ENCODE results near the gene IBSP.
A peak's percentile ranks its signal among the peaks of the same experiment; 100 is the strongest.

IBSP gene

GRCh38 chr4:87848622-87849351, 49.4 kb downstream of the IBSP start:
- H3K9me3 Mint-ChIP-seq = no peaks in the 10 kb centered on the region
- ATAC-seq (ENCODE audit: low read depth) (peak; percentile 93), DNase-seq (ENCODE audit: low spot score in 2 of 2) (peak; percentile 11 to 16)
- no peak overlapping the region for H3K27ac Mint-ChIP-seq
- H3K4me3 Mint-ChIP-seq = no peak overlapping the region
- H3K27me3 Mint-ChIP-seq = peaks cover 15% of the 10 kb centered on the region
- H3K36me3 Mint-ChIP-seq = no peaks in the 10 kb centered on the region
- peaks cover 3% of the 10 kb centered on the region for H3K4me1 Mint-ChIP-seq

- DNase-seq (ENCODE audit: low spot score in 2 of 2) (no peak), ATAC-seq (ENCODE audit: low read depth) (no peak)
- Mint-ChIP-seq H3K4me1 (peaks cover 3% of the 10 kb centered on the region), H3K9me3 (no peaks in the 10 kb centered on the region), H3K4me3 (no peak overlapping the region), H3K27ac (no peak overlapping the region), H3K27me3 (peaks cover 14% of the 10 kb centered on the region), H3K36me3 (no peaks in the 10 kb centered on the region)
These were observed 50.3 kb downstream of the IBSP start for GRCh38 chr4:87849612-87850011.

- no peaks in the 10 kb centered on the region for H3K36me3 Mint-ChIP-seq
- peaks cover 9% of the 10 kb centered on the region for H3K27me3 Mint-ChIP-seq
- no peak overlapping the region for H3K4me3 Mint-ChIP-seq
- H3K4me1 Mint-ChIP-seq = peaks cover 3% of the 10 kb centered on the region
- DNase-seq (ENCODE audit: low spot score in 2 of 2) (no peak), ATAC-seq (ENCODE audit: low read depth) (no peak)
- H3K27ac Mint-ChIP-seq = no peak overlapping the region
- H3K9me3 Mint-ChIP-seq = no peaks in the 10 kb centered on the region
These were observed 52.0 kb downstream of the IBSP start for GRCh38 chr4:87851332-87851731.

GRCh38 chr4:87851953-87852352, 52.6 kb downstream of the IBSP start:
- Mint-ChIP-seq H3K27me3 (peaks cover 9% of the 10 kb centered on the region), H3K9me3 (no peaks in the 10 kb centered on the region), H3K4me1 (peaks cover 3% of the 10 kb centered on the region), H3K27ac (no peak overlapping the region), H3K36me3 (no peaks in the 10 kb centered on the region), H3K4me3 (no peak overlapping the region)
- ATAC-seq (ENCODE audit: low read depth) (no peak), DNase-seq (ENCODE audit: low spot score in 2 of 2) (no peak)

- DNase-seq (ENCODE audit: low spot score in 2 of 2) = no peak
- Mint-ChIP-seq H3K4me3 (no peak overlapping the region), H3K27ac (no peak overlapping the region), H3K4me1 (peaks cover 3% of the 10 kb centered on the region), H3K27me3 (peaks cover 9% of the 10 kb centered on the region), H3K9me3 (no peaks in the 10 kb centered on the region), H3K36me3 (no peaks in the 10 kb centered on the region)
- ATAC-seq (ENCODE audit: low read depth) = no peak
These were observed 53.8 kb downstream of the IBSP start for GRCh38 chr4:87853108-87853507.

- DNase-seq (ENCODE audit: low spot score in 2 of 2) (no peak), ATAC-seq (ENCODE audit: low read depth) (no peak)
- Mint-ChIP-seq H3K27me3 (peaks cover 10% of the 10 kb centered on the region), H3K36me3 (no peaks in the 10 kb centered on the region), H3K4me3 (no peak overlapping the region), H3K27ac (no peak overlapping the region), H3K9me3 (no peaks in the 10 kb centered on the region), H3K4me1 (no peaks in the 10 kb centered on the region)
These were observed 54.5 kb downstream of the IBSP start for GRCh38 chr4:87853891-87854290.

- ATAC-seq (ENCODE audit: low read depth) (no peak), DNase-seq (ENCODE audit: low spot score in 2 of 2) (no peak)
- no peaks in the 10 kb centered on the region for H3K36me3 Mint-ChIP-seq
- H3K4me1 Mint-ChIP-seq = no peaks in the 10 kb centered on the region
- no peak overlapping the region for H3K4me3 Mint-ChIP-seq
- no peak overlapping the region for H3K27ac Mint-ChIP-seq
- H3K27me3 Mint-ChIP-seq = peaks cover 9% of the 10 kb centered on the region
- H3K9me3 Mint-ChIP-seq = no peaks in the 10 kb centered on the region
These were observed 56.2 kb downstream of the IBSP start for GRCh38 chr4:87855559-87855958.

- Mint-ChIP-seq H3K4me1 (no peaks in the 10 kb centered on the region), H3K4me3 (no peak overlapping the region), H3K36me3 (no peaks in the 10 kb centered on the region), H3K27ac (no peak overlapping the region), H3K9me3 (no peaks in the 10 kb centered on the region), H3K27me3 (peaks cover 6% of the 10 kb centered on the region)
- no peak for DNase-seq (ENCODE audit: low spot score in 2 of 2)
- no peak for ATAC-seq (ENCODE audit: low read depth)
These were observed 57.5 kb downstream of the IBSP start for GRCh38 chr4:87856816-87857215.

GRCh38 chr4:87857789-87858188, 58.4 kb downstream of the IBSP start:
- peaks cover 6% of the 10 kb centered on the region for H3K27me3 Mint-ChIP-seq
- H3K4me3 Mint-ChIP-seq = no peak overlapping the region
- no peak overlapping the region for H3K27ac Mint-ChIP-seq
- ATAC-seq (ENCODE audit: low read depth) (no peak), DNase-seq (ENCODE audit: low spot score in 2 of 2) (no peak)
- H3K4me1 Mint-ChIP-seq = no peaks in the 10 kb centered on the region
- H3K36me3 Mint-ChIP-seq = no peaks in the 10 kb centered on the region
- no peaks in the 10 kb centered on the region for H3K9me3 Mint-ChIP-seq
